T-helper 1 cell treated with Interleukin-12 subunit alpha and Interleukin-12 subunit beta and Interleukin-4 antibody, amounts not matched to agents 30 ng/mL and 1 ng/mL, for 36 hours (primary cell): ENCODE measurements around the gene PDPK1. TPM values are rescaled to one million over a fixed set of nuclear protein-coding genes. Genes with fewer than 3 reads are reported as not detected.

Experiments used
- intact Hi-C: fragments of 100-400 bp; cut with micrococcal nuclease; formaldehyde crosslinking; loops from one replicate; pipeline ENCODE4 v1.15.1; 2024
- total RNA-seq: library from RNA; stranded (reverse); gene quantifications from 2 replicates; pipeline ENCODE4 v1.2.3, GENCODE V29; 2022

Gene PDPK1
- 52.6 and 54.6 TPM in 2 replicates for total RNA-seq

DNA sequence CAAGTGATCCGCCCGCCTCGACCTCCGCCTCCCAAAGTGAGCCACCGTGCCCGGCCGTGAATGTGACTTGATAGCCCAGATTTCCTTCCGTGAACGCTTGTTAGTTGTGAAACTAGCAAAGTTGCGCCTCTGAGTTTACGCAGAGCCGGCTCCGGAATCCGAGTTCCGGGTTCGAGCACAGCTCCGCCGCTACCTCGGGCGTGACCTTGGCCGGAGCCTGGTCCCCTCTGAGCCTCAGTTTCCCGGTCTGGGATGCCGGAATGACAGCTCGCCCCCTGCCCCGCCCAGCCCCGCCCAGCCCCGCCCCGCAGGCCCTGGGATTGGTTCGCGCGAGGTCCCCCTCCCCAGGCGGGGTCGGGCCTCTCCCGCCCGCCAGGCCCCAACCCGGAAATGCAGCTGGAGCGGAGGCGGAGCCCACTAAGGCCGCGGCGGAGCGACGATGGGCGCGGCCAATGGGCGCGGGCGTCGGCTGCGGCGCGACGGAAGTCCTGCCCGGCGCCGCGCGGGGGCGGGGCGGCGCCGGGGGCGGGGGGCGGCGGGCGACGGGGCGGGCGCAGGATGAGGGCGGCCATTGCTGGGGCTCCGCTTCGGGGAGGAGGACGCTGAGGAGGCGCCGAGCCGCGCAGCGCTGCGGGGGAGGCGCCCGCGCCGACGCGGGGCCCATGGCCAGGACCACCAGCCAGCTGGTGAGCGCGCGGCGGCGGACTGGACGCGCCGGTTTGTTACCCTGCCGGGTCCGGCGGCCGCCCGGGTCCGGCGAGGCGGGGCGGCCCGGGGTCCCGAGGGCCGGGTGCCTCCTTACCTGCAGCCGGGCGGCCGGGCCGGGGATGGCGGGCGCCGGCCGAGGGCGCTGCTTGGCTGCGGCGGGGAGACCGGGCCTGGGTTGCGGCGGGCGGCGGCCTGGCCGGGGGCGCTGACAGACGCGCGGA, at the start of gene PDPK1:
TSS of gene PDPK1 (plus strand) at position 571 of the 929 bp plus-strand sequence. CDS start at position 663, 92 bp downstream.
- intact Hi-C loops: loop anchor here (1.0 to 10.0 kb wide), 7 partner anchors 24 to 925 kb away; partner anchors contain the start of genes ATP6V0C, CRAMP1, IFT140 and KCTD5

GRCh38 chr16:2489581-2489980, 48.2 kb upstream of the PDPK1 start:
- intact Hi-C loops: loop anchor here (5.0 kb wide), 1 partner anchor 147 kb away; the partner anchor contains the start of gene ABCA3

DNA sequence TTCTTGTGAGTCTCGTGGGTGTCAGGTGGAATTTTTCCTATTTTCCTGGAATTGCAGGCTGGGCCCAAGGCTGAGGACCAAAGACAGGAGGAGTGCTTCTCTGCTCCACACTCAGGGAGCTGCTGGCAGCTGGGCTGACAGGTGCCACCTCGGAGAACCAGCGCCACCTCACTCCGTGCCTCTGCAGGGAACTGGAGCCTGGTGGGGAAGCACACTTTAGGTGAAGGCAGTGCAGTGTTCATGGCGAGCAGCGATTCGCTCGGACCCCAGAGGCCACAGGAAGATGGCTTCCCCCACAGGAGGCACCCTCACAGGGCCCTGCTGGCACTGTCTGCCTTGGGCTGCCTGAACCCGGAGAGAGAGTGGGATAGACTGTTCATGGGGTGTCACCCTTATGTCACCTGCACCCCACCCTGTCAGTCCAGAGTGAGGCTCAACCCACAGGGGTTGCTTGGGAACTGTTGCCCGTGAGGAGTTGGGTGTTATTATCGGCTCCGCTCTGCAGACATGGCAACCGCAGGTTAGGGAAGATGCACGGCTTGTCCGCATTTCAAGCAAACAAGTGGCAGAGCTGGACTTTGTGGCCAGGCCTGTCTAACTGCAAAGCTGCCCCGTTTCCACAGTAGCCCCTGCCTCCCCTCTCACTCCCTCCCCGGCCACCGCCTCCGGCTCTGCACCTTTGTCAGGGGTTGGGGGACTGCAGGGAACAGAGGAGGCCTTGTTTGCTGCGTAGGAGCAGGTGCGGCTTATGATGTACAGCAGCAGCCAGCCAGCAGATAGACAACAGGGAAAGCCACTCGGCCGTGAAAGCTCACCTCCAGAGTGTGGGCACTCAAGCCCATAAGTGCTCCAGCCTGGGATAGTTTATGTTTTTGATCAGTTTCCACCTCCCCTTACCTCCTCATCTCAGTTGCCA, 47.4 kb upstream of the PDPK1 start:
- intact Hi-C loops: no loop called here

DNA sequence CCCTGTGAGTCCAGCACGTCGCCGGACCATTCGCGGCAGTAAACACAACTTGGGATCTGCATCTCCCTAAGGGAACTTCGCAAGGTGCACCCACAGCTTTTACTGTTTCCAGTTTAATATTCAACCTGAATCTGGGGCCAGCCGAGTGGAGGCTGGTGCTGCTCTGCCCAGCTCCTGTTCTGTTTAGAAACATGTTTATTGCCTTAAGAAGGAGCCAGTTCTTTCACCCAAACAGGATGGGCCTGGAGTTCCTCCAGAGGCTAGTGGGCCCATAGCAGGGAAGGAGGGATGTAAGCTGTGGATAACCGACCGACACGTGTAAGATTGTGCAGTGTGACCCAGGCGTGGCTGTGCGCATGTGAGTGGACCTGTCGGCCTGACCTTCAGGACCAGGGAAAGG, 45.5 kb upstream of the PDPK1 start:
- intact Hi-C loops: no loop called here

- intact Hi-C loops: no loop called here
These were observed 44.2 kb upstream of the PDPK1 start for GRCh38 chr16:2493605-2494004.

DNA sequence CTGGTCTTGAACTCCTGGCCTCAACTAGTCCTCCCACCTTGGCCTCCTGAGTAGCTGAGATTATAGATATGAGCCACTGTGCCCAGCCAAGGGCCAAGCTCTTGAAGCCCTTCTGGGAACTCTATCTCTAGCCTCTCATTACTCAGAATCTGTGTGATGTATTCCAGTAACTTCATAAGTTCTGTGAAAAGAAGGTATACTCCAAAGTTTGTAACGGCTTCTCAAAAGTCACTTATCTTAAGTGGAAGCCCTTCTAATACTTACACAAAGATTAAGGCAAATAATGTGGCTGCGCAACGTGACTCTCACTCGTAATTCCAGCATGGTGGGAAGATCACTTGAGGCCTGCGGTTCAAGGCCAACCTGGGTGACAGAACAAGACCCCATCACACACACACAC, 43.2 kb upstream of the PDPK1 start:
- intact Hi-C loops: no loop called here

GRCh38 chr16:2495041-2495440, 42.8 kb upstream of the PDPK1 start:
- intact Hi-C loops: no loop called here

GRCh38 chr16:2496223-2497115, 41.4 kb upstream of the PDPK1 start:
- intact Hi-C loops: no loop called here

DNA sequence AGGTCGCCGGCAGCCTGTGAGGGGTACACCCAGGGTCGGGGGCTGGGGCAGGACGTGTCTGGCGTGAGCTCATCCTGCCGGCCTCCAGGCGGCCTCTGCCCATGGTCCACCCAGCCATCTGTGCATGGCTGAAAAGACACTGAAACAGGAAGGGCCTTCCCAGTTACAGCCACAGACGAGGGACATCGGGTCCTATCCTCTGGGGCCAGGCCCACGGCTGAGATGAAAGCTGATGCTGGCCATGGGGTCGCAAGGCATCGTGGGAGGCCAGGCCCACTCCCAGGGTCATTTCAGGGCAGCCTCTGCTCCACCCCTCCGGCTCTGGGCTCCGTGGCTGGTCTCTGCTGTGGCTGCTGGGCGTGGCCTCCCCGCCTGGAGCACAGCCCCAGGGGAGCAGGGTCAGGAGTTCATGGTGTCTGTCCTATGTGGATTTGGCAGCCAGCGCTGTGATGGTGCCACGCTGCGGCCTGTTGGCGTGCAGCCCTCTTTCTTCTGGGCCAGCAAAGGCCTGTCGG, 40.6 kb upstream of the PDPK1 start:
- intact Hi-C loops: no loop called here

GRCh38 chr16:2497695-2498484, 39.9 kb upstream of the PDPK1 start:
- intact Hi-C loops: no loop called here

DNA sequence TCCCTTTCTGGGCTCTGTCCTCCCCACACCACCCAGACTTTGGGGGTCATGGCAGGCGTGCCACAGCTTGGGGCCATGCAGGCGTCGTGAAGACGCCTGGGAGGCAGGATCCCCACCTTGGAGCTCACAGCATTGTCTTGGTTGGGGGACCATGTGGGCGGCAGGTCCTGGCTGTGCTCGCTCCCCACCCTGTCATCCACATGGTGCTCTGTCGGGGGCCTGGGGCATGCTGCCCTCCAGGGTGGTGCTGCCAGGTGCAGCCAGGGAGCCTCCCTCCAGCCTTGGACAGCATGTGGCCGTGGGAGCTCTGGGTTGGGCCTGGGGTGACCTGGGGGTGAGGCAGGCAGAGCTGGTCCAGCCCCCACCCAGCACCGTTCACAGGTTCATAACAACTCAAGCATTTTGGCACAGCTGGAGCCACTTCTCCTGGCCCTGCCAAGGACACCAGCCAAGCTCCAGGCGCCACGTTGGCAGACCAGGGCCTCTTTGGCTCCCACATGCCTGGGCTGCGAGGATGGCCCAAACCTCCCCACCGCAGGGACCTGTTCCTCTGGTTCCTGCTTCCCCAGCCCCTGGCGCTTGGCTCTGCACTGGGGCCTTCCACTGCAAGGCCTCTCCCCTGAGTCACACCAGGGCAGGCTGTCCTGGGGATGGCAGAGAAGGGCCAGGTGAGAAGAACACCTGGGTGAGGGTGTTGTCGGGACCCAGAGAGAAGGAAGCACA, 39.1 kb upstream of the PDPK1 start:
- intact Hi-C loops: no loop called here

GRCh38 chr16:2499454-2499853, 38.4 kb upstream of the PDPK1 start:
- intact Hi-C loops: no loop called here

- intact Hi-C loops: loop anchor here (5.0 kb wide), 1 partner anchor 248 kb away; the partner anchor contains the start of gene ECI1
These were observed 37.9 kb upstream of the PDPK1 start for GRCh38 chr16:2499890-2500429.

GRCh38 chr16:2500430-2500917, 37.3 kb upstream of the PDPK1 start:
- intact Hi-C loops: loop anchor here (5.0 kb wide), 1 partner anchor 248 kb away; the partner anchor contains the start of gene ECI1

DNA sequence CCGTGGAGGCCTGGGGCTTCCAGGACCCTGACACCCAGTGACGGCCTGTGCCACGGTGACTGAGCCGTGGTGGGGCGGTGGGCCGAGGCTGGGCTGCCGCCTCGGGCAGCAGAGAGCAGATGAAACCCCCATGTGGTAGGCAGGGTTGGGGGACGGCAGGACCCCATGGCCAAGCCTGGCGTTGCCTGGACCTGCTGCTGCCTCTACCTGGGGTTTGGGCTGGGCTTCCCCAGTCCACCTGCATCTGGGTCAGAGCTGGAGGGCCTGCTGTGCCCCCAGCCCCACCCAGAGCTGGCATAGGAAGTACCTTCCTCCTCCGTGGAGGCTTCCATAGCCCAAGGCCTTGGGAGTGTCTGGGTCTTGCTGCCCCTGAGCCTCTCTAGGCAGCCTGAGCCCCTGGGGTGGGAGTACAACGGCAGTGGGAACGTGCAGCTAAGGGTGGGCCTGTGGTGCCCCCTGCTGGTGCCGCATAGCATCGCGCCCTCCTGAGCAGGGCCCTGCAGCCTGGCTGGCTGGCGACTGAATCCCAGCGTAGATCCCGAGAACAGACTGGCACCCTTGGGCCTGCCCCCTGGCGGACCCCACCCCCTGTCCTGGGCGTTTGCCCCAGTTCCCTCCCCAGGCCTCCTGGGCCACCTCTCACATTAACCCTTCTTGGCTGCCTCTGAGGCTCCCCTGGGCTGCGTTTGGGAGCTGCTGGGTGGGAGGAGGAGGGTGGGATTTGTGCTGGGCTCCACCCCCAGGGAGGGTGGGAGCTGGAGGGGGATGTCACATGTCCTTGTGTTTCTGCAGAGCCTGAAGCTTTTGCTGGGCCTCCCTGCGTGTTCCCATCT, 36.7 kb upstream of the PDPK1 start:
- intact Hi-C loops: loop anchor here (1.0 to 5.0 kb wide), 5 partner anchors 14 to 306 kb away; partner anchors contain the start of genes ABCA3 and ECI1

GRCh38 chr16:2501946-2502895, 35.6 kb upstream of the PDPK1 start:
- intact Hi-C loops: loop anchor here (1.0 to 5.0 kb wide), 5 partner anchors 15 to 307 kb away; partner anchors contain the start of genes ABCA3 and ECI1
